GM19328 (cell line): Measurements from ENCODE around the gene RPP40.
"Not testable (repeated sequence)": the region's sequence is repeated elsewhere in the genome, so short reads cannot be mapped to it uniquely, and the experiment has no call there.

Experiments
- ATAC-seq: cut with Tn5 transposase; IDR thresholded peaks from one replicate; pipeline ENCODE4 v1.9.1; 2021; ENCODE audit warnings: mild to moderate bottlenecking, moderate library complexity; ENCODE audit not compliant: unreplicated experiment

The RPP40 gene

GRCh38 chr6:5003604-5004372 lies at the start of gene RPP40:
RPP40 (minus strand) TSS chr6:5004037; CDS start chr6:5004002, 35 bp downstream.
- ATAC-seq, result peak; percentile 89

- ATAC-seq, result no peak
Measured at GRCh38 chr6:5053038-5053437, 49.2 kb upstream of the RPP40 start.

DNA sequence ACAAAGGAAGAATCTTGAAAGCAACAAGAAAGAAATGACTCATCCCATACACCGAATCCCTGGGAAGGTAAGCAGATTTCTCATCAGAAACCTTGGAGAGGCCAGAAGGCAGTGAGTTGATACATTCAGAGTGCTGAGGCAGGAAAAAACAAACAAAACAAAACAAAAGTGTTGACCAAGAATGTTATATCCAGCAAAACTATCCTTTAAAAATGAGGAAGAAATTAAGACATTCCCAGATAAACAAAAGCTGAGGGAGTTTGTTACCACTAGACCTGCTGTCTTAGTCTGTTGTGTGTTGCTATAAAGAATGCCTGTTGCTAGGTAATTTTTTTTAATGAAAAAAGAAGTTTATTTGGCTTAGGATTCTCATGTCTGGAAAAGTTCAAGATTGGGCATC lies 47.6 kb upstream of the RPP40 start:
- ATAC-seq, result no peak

GRCh38 chr6:5050009-5050408 lies 46.2 kb upstream of the RPP40 start:
- no peak for ATAC-seq

- ATAC-seq, result no peak
Measured at GRCh38 chr6:5046430-5046829, 42.6 kb upstream of the RPP40 start.

- ATAC-seq, result no peak
Measured at GRCh38 chr6:5045416-5045815, 41.6 kb upstream of the RPP40 start.

GRCh38 chr6:5044866-5045265 lies 41.0 kb upstream of the RPP40 start:
- ATAC-seq, result no peak

DNA sequence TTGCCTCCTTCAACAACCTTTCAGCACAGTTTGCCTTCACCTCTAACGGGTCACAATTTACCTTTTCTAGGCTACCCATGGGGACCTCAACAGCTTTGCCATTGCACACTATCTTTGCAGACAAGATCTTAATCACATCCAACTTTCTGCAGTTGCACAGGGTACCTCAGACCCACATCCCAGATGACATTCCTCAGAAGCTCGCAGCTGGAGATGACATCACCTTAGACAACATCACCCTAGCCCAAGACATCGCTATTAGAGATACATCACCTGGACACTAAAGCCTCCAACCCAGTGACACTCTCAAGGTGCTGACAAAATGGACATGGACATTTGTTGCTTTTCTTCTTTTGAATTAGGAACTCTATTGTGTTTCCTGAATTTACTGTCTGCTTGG lies 38.6 kb upstream of the RPP40 start:
- ATAC-seq, result no peak

GRCh38 chr6:5041955-5042354 lies 38.1 kb upstream of the RPP40 start:
- ATAC-seq, result no peak

- no peak for ATAC-seq
Measured at GRCh38 chr6:5036269-5036668, 32.4 kb upstream of the RPP40 start.

- no peak for ATAC-seq
Measured at GRCh38 chr6:5034736-5035135, 30.9 kb upstream of the RPP40 start.

GRCh38 chr6:5034328-5034727 lies 30.5 kb upstream of the RPP40 start:
- no peak for ATAC-seq

GRCh38 chr6:5033214-5033904 lies 29.5 kb upstream of the RPP40 start:
- not testable (repeated sequence) for ATAC-seq

GRCh38 chr6:5032706-5033105 lies 28.9 kb upstream of the RPP40 start:
- not testable (repeated sequence) for ATAC-seq

DNA sequence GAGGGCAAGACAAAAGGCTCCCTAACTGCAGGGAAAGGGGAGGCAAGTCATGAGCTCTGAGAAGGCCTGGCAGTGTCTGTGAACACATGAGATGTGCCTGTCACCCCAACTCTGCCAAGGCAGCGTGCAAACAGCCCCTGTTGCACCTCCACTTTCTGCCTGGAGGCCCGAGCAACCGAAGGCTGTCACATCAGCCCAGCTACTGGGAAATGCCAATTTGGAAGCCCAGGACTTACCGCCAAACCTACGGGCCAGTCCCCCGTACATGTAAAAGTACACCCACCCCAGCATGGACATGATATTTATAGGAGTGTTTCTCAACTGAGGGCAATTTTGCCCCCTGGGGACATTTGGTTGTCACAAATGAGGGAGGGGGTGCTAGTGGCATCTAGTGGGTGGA lies 27.3 kb upstream of the RPP40 start:
- ATAC-seq, result no peak

DNA sequence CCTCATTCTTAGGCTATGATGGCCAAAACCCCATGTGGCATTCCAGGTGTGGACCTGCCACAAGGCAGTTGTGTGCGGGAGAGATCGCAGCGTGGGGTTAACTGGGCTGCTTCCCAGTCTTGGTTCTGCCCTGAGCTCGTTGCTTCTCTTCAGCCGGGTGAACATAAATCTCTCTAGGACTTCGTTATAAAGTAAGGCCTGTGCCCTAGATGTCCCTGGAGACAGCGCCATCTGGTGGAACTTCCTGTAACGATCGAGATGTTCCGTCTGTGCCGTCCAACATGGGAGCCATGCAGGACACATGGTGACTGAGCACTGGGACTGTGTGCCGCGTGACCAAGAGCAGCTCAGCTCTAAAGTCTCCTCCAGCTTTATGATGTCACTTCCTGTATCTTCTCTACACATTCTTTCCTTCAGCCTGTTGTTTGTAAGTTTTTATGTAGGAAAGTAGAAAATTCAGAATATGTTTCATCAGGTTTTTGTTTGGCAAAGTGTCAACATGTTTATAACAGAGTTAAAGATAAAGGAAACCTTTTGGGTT lies 26.8 kb upstream of the RPP40 start:
- peak; percentile 63 for ATAC-seq

GRCh38 chr6:5029609-5030008 lies 25.8 kb upstream of the RPP40 start:
- no peak for ATAC-seq

- no peak for ATAC-seq
Measured at GRCh38 chr6:5028921-5029320, 25.1 kb upstream of the RPP40 start.

DNA sequence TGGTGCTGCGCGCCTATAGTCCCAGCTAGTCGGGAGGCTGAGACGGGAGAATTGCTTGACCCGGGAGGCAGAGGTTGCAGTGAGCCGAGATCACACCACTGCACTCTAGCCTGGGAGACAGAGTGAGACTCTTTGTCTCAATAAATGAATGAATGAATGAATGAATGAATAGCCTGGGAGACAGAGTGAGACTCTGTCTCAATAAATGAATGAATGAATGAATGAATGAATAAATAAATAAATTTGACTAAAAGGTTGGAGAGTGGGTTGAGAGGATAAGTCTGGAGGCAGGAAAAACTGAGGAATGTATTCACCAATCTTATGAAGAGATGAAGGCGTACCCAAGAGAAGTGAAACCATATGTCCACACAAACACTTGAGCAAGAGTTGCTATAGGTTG lies 24.5 kb upstream of the RPP40 start:
- no peak for ATAC-seq

DNA sequence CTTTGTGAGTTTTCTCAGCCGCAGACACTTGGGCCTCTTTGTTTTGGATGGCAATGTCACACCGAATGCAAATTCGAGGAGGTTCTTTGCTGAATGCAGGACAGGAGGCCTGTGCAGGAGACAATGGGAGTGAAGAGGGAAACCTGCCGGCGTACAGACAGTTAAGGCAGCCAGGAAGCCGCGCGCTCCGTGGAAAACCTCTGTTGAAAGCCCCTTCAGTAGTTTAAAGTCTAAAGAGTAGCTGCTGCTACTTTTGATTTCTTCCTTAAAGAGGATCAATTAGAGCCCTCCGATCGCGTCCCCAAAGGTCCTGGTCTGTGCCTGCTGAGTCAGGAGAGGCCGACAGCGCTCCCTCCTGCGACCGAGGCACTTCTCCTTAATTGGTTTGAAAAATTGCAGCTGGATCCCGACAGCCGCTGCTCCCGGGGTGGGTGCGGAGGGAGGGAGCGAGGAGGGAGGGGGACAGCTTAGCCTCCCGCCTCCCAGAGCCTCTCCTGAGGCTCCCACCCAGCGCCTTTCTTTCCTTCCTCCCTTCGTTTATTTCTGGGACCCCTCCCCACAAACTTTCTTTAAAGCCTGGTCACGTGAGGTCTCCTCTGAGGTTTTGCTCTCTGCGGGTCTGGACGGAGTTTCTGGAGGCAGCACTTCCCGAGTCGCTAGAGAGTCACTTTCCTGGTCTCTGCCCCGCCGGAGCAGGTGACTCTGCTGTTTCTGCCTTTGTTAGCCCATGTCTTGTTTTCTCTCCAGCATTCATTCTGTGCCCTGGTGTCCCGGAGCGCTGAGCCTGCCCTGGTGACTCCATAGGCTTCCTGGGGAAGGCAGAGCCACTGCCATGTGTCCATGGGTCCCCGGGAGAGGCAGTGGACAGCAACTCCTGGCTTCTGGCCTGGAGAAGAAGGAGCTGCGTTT lies 22.3 kb upstream of the RPP40 start:
- ATAC-seq, result no peak

DNA sequence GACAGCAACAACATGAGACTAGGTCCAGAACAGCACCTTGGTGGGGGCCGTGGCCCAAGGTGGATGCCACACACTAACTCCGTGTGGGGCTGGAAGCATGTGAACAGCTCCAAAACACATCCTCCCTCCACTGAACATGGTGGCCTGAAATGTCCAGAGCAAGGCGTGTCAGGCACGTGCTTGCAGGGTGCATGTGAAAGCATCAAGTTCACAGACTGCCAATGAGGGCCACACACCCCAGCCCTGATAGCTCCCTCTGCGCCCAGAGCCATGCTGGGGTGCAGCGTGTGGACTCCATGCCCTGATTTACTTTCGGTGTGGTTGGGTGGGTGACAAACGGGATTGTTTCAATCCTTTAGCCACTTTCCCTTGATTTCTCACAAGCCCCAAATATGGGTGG lies 20.1 kb upstream of the RPP40 start:
- no peak for ATAC-seq
